Activated CD4-positive, CD25-positive, alpha-beta regulatory T cell treated with anti-CD3 and anti-CD28 coated beads, Interleukin-2, amount 50 U/mL, for 24 hours (primary cell): ENCODE data around the gene ZDHHC16.
"Not testable (repeated sequence)": the region's sequence is repeated elsewhere in the genome, so short reads cannot be mapped to it uniquely, and the experiment has no call there.

Source experiments
- ATAC-seq, 2 donors: fragments of 150-1000 bp; cut with Tn5 transposase; one replicate each; pipeline ENCODE4 v1.10.0; 2021; ENCODE audit warnings: mild to moderate bottlenecking in 1 of 2, moderate library complexity in 1 of 2

The ZDHHC16 gene

GRCh38 chr10:97445722-97446639, at the start of gene ZDHHC16, which contains the start of gene EXOSC1:
TSS of gene ZDHHC16 (plus strand) at chr10:97446175. CDS start at chr10:97451676, 5,501 bp downstream.
TSS of gene EXOSC1 (minus strand) at chr10:97446006. CDS start at chr10:97445985, 21 bp downstream.
- peak; percentile 91 to 94 for ATAC-seq

- peak; percentile 25 to 32 for ATAC-seq
Measured at GRCh38 chr10:97399843-97400545, 46.0 kb upstream of the ZDHHC16 start.

GRCh38 chr10:97400665-97401454, 45.1 kb upstream of the ZDHHC16 start, which contains the start of gene RRP12:
TSS of gene RRP12 (minus strand) at chr10:97401340. CDS start at chr10:97401231, 109 bp downstream.
- ATAC-seq, result peak; percentile 97 to 98

GRCh38 chr10:97401455-97401919, 44.5 kb upstream of the ZDHHC16 start:
- ATAC-seq, result no peak

GRCh38 chr10:97404044-97404443, 41.9 kb upstream of the ZDHHC16 start:
- no peak for ATAC-seq

- no peak for ATAC-seq
Measured at GRCh38 chr10:97406064-97406463, 39.9 kb upstream of the ZDHHC16 start.

GRCh38 chr10:97406483-97406882, 39.5 kb upstream of the ZDHHC16 start:
- ATAC-seq, result not testable (repeated sequence)

- peak; percentile 96 to 97 for ATAC-seq
Measured at GRCh38 chr10:97407211-97407951, 38.6 kb upstream of the ZDHHC16 start.

- no peak for ATAC-seq
Measured at GRCh38 chr10:97407952-97408248, 38.1 kb upstream of the ZDHHC16 start.

- ATAC-seq, result no peak
Measured at GRCh38 chr10:97408496-97408992, 37.4 kb upstream of the ZDHHC16 start.

- ATAC-seq, result no peak
Measured at GRCh38 chr10:97411406-97411805, 34.6 kb upstream of the ZDHHC16 start.

GRCh38 chr10:97412891-97413304, 33.1 kb upstream of the ZDHHC16 start:
- ATAC-seq, result peak; percentile 77 to 78

GRCh38 chr10:97416565-97416964, 29.4 kb upstream of the ZDHHC16 start:
- ATAC-seq, result no peak

GRCh38 chr10:97423757-97424098, 22.2 kb upstream of the ZDHHC16 start:
- not testable (repeated sequence) for ATAC-seq

- peak; percentile 69 to 71 for ATAC-seq
Measured at GRCh38 chr10:97425964-97426775, 19.8 kb upstream of the ZDHHC16 start, which contains the start of gene PGAM1. TSS of gene PGAM1 (plus strand) at chr10:97426191. CDS start at chr10:97426308, 117 bp downstream.

GRCh38 chr10:97426776-97427570, 19.0 kb upstream of the ZDHHC16 start:
- ATAC-seq, result no peak

GRCh38 chr10:97427571-97428179, 18.3 kb upstream of the ZDHHC16 start:
- peak; percentile 45 to 59 for ATAC-seq

- peak in 1 of 2 donors; percentile 8 for ATAC-seq
Measured at GRCh38 chr10:97428572-97428981, 17.4 kb upstream of the ZDHHC16 start.

- peak in 1 of 2 donors; percentile 12 for ATAC-seq
Measured at GRCh38 chr10:97434055-97434454, 11.9 kb upstream of the ZDHHC16 start.
